Epithelial cell of esophagus (primary cell): ENCODE data around the gene ADTRP.

Source experiments
- DNase-seq: peaks from one replicate; pipeline ENCODE4 v3.0.0; 2010; ENCODE audit warnings: low read depth
- H3K4me3 ChIP-seq: 2 replicates; pipeline ENCODE4 v1.5.1; 2011; ENCODE audit warnings: mild to moderate bottlenecking, low read length, control low read depth
- TF ChIP-seq, protein P1 (sequence below): IDR thresholded peaks from 2 replicates; pipeline ENCODE4 v1.5.1; 2011; ENCODE audit warnings: low read depth, mild to moderate bottlenecking, low read length, control low read depth, inconsistent platforms; ENCODE audit not compliant: insufficient read depth; ENCODE audit errors: missing control alignments

ADTRP gene, protein sequence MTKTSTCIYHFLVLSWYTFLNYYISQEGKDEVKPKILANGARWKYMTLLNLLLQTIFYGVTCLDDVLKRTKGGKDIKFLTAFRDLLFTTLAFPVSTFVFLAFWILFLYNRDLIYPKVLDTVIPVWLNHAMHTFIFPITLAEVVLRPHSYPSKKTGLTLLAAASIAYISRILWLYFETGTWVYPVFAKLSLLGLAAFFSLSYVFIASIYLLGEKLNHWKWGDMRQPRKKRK

DNA sequence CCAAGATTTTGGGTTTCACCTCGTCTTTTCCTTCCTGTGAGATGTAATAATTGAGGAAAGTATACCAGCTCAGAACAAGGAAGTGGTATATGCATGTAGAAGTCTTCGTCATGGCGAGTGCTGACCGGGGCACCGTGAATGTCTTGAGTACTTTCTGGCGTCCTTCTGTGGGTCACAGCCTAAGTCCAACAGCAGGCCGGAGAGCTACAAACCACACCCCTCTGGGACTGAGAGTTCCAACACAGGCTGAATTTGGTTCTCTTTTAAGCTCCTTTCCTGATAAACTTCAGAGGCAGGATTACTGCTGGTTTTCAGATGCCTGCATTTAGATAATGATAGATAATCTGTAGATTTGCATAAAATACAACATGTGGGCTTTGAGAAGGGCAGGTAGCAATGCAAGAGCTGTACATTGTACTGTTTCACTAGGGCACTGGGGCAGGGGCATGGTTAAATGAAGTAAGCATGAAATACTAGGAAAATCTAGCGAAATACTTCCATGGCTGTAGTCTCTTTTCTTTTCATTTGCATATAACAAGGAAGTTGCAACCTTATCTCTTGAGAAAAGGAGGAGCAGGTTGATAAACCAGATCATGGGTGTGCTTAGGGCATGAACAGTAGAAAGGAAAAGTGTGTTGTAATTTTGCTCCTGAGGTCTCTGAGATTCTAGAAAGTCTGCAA is at the start of gene ADTRP:
ADTRP (minus strand) TSS at position 156 of the 681 bp plus-strand sequence; CDS start at position 112, 44 bp downstream.
- DNase-seq, result peak; percentile 34
- TF ChIP-seq, protein P1, sequence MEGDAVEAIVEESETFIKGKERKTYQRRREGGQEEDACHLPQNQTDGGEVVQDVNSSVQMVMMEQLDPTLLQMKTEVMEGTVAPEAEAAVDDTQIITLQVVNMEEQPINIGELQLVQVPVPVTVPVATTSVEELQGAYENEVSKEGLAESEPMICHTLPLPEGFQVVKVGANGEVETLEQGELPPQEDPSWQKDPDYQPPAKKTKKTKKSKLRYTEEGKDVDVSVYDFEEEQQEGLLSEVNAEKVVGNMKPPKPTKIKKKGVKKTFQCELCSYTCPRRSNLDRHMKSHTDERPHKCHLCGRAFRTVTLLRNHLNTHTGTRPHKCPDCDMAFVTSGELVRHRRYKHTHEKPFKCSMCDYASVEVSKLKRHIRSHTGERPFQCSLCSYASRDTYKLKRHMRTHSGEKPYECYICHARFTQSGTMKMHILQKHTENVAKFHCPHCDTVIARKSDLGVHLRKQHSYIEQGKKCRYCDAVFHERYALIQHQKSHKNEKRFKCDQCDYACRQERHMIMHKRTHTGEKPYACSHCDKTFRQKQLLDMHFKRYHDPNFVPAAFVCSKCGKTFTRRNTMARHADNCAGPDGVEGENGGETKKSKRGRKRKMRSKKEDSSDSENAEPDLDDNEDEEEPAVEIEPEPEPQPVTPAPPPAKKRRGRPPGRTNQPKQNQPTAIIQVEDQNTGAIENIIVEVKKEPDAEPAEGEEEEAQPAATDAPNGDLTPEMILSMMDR, result no peak

DNA sequence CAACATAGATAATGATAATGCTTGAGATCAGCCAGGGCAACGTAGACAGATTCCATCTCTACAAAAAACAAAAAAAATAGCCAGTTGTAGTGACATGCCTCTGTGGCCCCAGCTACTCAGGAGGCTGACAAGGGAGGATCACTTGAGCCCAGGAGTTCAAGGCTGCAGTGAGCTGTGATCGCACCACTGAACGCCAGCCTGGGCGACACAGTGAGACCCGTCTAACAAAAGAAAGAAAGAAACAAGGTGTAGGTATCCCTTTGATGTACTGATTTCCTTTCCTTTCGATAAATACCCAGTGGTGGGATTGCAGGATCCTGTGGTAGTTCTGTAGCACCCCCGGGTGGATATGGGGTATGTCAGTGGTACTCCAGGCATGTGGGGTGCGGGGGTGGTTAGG is 48.2 kb upstream of the ADTRP start:
- no peak for DNase-seq
- TF ChIP-seq, protein P1, result no peak
- no peak overlapping the region for H3K4me3 ChIP-seq

More for the DNA sequence above, at the start of gene ADTRP:
- H3K4me3 ChIP-seq, result no peak within 1 kb of the TSS

GRCh38 chr6:11824986-11825385 is 46.4 kb upstream of the ADTRP start:
- no peak overlapping the region for H3K4me3 ChIP-seq
- TF ChIP-seq, protein P1, result no peak
- peak; percentile 45 for DNase-seq

- no peak overlapping the region for H3K4me3 ChIP-seq
- DNase-seq, result no peak
- TF ChIP-seq, protein P1, result no peak
Observed at GRCh38 chr6:11822346-11822745, 43.7 kb upstream of the ADTRP start.

GRCh38 chr6:11821781-11822180 is 43.2 kb upstream of the ADTRP start:
- TF ChIP-seq, protein P1, result no peak
- no peak for DNase-seq
- no peak overlapping the region for H3K4me3 ChIP-seq

GRCh38 chr6:11820821-11821220 is 42.2 kb upstream of the ADTRP start:
- TF ChIP-seq, protein P1, result no peak
- H3K4me3 ChIP-seq, result no peak overlapping the region
- DNase-seq, result no peak
